ENCODE data around the gene PROCR. TPM values are rescaled to one million over a fixed set of nuclear protein-coding genes. Genes with fewer than 3 reads are reported as not detected.

Gene PROCR
- total and polyA plus RNA-seq, 9 of the 15 experiments (the other 6 are each of a cell fraction or from before 2014, with no cell fraction given): 1.6 to 7.1 (median 4.0) TPM

GRCh38 chr20:35129647-35130069 lies 42.2 kb upstream of the PROCR start:
- intact Hi-C loops (cut with micrococcal nuclease): no loop called here
- Histone ChIP-seq H4K20me1 (replicated peaks; ENCODE audit: control insufficient read depth, insufficient read depth, low read length) (no peaks in the 10 kb centered on the region), H3K36me3 (ENCODE audit: control insufficient read depth, insufficient read depth, low read length) (peaks cover 40% of the 10 kb centered on the region), H3K4me3 (no peak overlapping the region), H3K9me3 (replicated peaks; ENCODE audit: control insufficient read depth, insufficient read depth, low read depth, low read length) (no peaks in the 10 kb centered on the region), H3K4me2 (ENCODE audit: insufficient read depth, low read length) (no peak overlapping the region), H3K79me2 (ENCODE audit: control insufficient read depth, insufficient read depth, low read length) (no peaks in the 10 kb centered on the region), H3K9me1 (ENCODE audit: control insufficient read depth, insufficient read depth, low read length) (no peaks in the 10 kb centered on the region), H2AFZ (ENCODE audit: low read depth, low read length) (no peak overlapping the region), H3K9ac (ENCODE audit: insufficient read depth in 1 of 2, low read depth in 2 of 2, low read length in 2 of 2) (no peak overlapping the region), H3K27me3 (ENCODE audit: control insufficient read depth in 2 of 2, insufficient read depth in 2 of 2, low read length in 2 of 2) (no peaks in the 10 kb centered on the region), H3K27ac (ENCODE audit: extremely low read depth, low read depth, low read length) (no peak overlapping the region), H3K4me1 (replicated peaks in 1 of 2; ENCODE audit: control insufficient read depth in 2 of 2, insufficient read depth in 2 of 2, low read length in 2 of 2) (peaks cover 0 to 7% of the 10 kb centered on the region in 2 experiments; a peak in 2 of 5 replicates)
- in situ Hi-C loops (cut with MboI): loop anchor here (25.0 kb wide), 1 partner anchor 308 kb away; the partner anchor contains the start of gene GDF5
- DNase-seq (ENCODE audit: extremely low read depth in 1 of 4, low spot score in 3 of 4): no peak
- WGBS (ENCODE audit: insufficient coverage, low coverage, missing lambda C conversion rate): 51% methylated on average over 2 of the region's 2 CpGs
- POLR2A ChIA-PET: interaction anchor here (0.9 to 1.6 kb wide), 2 partner anchors 13 to 17 kb away, joined by 3 to 5 read pairs; partner anchors contain the start of gene EDEM2
- peak; percentile 62 for ATAC-seq
- no peak for FAIRE-seq
- no TSS peak for BruUV-seq (replicated peaks)
- CTCF ChIA-PET (ENCODE audit: low intra/inter-chr PET ratio): no interaction called here
- TF ChIP-seq POLR2H (tag; IDR thresholded peaks at IDR 0.05; ENCODE audit: low read depth) (peak; percentile 31; the same call in 1 of the 2 replicates), CEBPG (CRISPR knock-in tag; IDR thresholded peaks at IDR 0.05) (peak; percentile 55; the same call in 1 of the 2 replicates), CEBPG (tag; conservative IDR thresholded peaks at IDR 0.05 in 1 of 2, IDR thresholded peaks at IDR 0.05 in 1 of 2) (peak; percentile 63 to 94), CEBPB (tag; IDR thresholded peaks at IDR 0.05) (peak; percentile 62), TRIM24 (IDR thresholded peaks at IDR 0.05) (peak; percentile 9 to 35; a peak in 2 of 4 replicates), NFXL1 (CRISPR knock-in tag; IDR thresholded peaks at IDR 0.05) (no peak), IRF9 (tag; IDR thresholded peaks at IDR 0.05) (no peak), SMAD4 (CRISPR knock-in tag; conservative IDR thresholded peaks at IDR 0.05) (0 out of 2 replicates have a peak, but pooled peaks have one; percentile 23), PREB (CRISPR knock-in tag; IDR thresholded peaks at IDR 0.05) (no peak), PRDM10 (IDR thresholded peaks at IDR 0.05; ENCODE audit: partially characterized antibody) (peak; percentile 60), FOXA3 (CRISPR knock-in tag; conservative IDR thresholded peaks at IDR 0.05 in 1 of 2, IDR thresholded peaks at IDR 0.05 in 1 of 2) (peak in 1 of 2 experiments; percentile 85; a peak in 2 of 4 replicates), ATF3 (IDR thresholded peaks at IDR 0.05) (peak; percentile 86), ATF3 (CRISPR knock-in tag; conservative IDR thresholded peaks at IDR 0.05) (no peak), NR2C2 (CRISPR knock-in tag; IDR thresholded peaks at IDR 0.05) (no peak), NR2C2 (tag; IDR thresholded peaks at IDR 0.05) (peak; percentile 28; the same call in 1 of the 2 replicates)
